ACC112 (cell line): Measurements from ENCODE around the gene SERPINB6.

Experiments used
- H2AFZ ChIP-seq: fragments of 200-600 bp; sonication (generic); one replicate; pipeline ENCODE4 v1.6.0; 2017; ENCODE audit warnings: antibody characterized with exemption, low read length; ENCODE audit not compliant: unreplicated experiment
- H3K27ac ChIP-seq: fragments of 200-600 bp; sonication (generic); 2 replicates; pipeline ENCODE4 v1.5.1; 2014; ENCODE audit warnings: low read depth, mild to moderate bottlenecking, antibody characterized with exemption, low read length, moderate library complexity
- H3K27me3 ChIP-seq: fragments of 200-600 bp; sonication (generic); 2 replicates; pipeline ENCODE4 v1.6.1; 2014; ENCODE audit warnings: mild to moderate bottlenecking, antibody characterized with exemption, low read length, moderate library complexity, mixed read lengths; ENCODE audit not compliant: insufficient read depth
- H3K36me3 ChIP-seq: fragments of 200-600 bp; sonication (generic); 2 replicates; pipeline ENCODE4 v1.6.1; 2016; ENCODE audit warnings: mild to moderate bottlenecking, antibody characterized with exemption, low read length, moderate library complexity, mixed read lengths; ENCODE audit not compliant: insufficient read depth
- H3K4me1 ChIP-seq: fragments of 200-600 bp; sonication (generic); one replicate; pipeline ENCODE4 v1.6.1; 2016; ENCODE audit warnings: low read length, mixed read lengths; ENCODE audit not compliant: insufficient read depth, unreplicated experiment, control insufficient read depth
- H3K4me3 ChIP-seq: fragments of 200-600 bp; sonication (generic); 2 replicates; pipeline ENCODE4 v1.5.1; 2014; ENCODE audit warnings: mild to moderate bottlenecking, low read depth, low read length
- H3K79me2 ChIP-seq: fragments of 200-600 bp; sonication (generic); one replicate; pipeline ENCODE4 v1.6.0; 2016; ENCODE audit warnings: low read length; ENCODE audit not compliant: control insufficient read depth, unreplicated experiment, insufficient read depth

The SERPINB6 gene

DNA sequence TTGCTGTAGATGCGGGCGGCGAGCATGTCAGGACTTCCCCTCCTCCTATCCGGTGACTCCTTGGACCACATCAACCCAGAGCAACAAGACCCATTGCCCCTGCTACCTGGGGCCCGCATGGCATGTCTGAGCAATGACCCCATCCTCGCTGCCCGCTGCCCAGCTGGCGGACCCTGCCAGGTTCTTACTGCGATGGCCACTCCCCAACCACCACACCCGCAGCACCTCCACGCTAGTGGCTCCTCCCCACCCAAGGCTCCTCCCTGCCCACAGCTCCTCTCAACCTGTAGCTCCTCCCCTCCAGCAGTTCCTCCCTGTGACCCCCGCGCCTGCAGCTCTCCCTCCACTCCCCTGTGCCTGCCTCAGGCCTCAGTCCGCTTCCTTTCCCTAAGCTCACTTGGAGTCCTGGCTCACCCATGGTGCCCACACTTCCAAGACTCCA lies 50.7 kb downstream of the SERPINB6 start:
- no peaks in the 10 kb centered on the region for H3K79me2 ChIP-seq
- no peaks in the 10 kb centered on the region for H3K4me1 ChIP-seq
- no peak overlapping the region for H3K4me3 ChIP-seq
- H3K27me3 ChIP-seq, result no peaks in the 10 kb centered on the region
- no peaks in the 10 kb centered on the region for H3K36me3 ChIP-seq
- no peak overlapping the region for H3K27ac ChIP-seq
- H2AFZ ChIP-seq, result no peak overlapping the region

DNA sequence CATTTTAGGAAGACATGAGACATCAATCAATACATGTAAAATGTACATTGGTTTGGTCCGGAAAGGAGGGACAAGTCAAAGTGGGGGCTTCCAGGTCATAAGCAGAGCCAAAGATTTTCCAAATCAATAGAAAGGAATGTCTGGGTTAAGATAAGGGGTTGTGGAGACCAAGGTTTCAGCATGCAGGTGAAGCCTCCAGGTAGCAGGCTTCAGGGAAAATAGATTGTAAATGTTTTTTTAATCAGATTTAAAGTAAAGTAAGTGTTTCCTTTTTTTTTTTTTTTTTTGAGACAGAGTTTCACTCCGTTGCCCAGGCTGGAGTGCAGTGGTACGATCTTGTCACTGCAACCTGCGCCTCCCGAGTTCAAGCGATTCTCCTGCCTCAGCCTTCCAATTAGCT lies 51.5 kb downstream of the SERPINB6 start:
- Histone ChIP-seq H3K27ac (no peak overlapping the region), H3K27me3 (no peaks in the 10 kb centered on the region), H3K79me2 (no peaks in the 10 kb centered on the region), H2AFZ (no peak overlapping the region), H3K36me3 (no peaks in the 10 kb centered on the region), H3K4me3 (no peak overlapping the region), H3K4me1 (no peaks in the 10 kb centered on the region)

DNA sequence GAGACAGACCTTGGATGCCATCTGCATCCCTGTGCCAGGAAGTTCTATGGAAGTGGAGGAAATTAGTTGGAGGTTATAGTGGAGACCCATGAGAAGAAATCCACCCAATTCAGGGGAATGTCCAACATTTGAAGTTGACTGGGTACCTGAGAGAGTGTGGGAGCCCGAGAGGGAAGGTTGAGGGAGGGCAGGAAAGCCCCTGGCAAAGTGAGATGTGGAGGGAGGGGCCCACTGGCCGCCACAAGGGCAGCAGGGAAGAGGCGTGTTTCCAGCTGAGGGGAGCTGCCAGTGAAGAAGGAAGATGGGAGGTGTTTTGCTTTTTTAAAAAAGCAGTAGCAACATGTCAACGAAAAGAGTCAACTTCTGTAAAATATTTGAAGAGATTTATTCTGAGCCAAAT lies 52.0 kb downstream of the SERPINB6 start:
- H3K79me2 ChIP-seq, result no peaks in the 10 kb centered on the region
- no peaks in the 10 kb centered on the region for H3K36me3 ChIP-seq
- H2AFZ ChIP-seq, result peak overlapping the region; percentile 65
- no peaks in the 10 kb centered on the region for H3K4me1 ChIP-seq
- no peaks in the 10 kb centered on the region for H3K27me3 ChIP-seq
- no peak overlapping the region for H3K27ac ChIP-seq
- H3K4me3 ChIP-seq, result no peak overlapping the region

DNA sequence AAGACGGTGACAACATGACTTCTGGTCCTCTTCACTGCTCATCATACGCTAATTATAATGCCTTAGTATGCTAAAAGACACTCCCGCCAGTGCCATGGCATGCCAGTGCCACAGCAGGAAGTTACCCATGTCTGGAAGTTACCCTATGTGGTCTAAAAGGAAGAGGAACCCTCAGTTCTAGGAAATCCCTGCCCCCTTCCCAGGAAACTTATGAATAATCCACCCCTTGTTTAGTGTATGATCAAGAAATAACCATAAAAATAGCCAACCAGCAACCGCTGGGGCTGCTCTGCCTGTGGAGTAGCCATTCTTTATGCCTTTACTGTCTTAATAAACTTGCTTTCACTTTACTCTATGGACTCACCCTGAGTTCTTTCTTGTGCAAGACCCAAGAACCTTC lies 52.4 kb downstream of the SERPINB6 start:
- no peaks in the 10 kb centered on the region for H3K27me3 ChIP-seq
- H3K36me3 ChIP-seq, result no peaks in the 10 kb centered on the region
- no peaks in the 10 kb centered on the region for H3K79me2 ChIP-seq
- no peak overlapping the region for H3K27ac ChIP-seq
- no peak overlapping the region for H3K4me3 ChIP-seq
- no peak overlapping the region for H2AFZ ChIP-seq
- H3K4me1 ChIP-seq, result no peaks in the 10 kb centered on the region

DNA sequence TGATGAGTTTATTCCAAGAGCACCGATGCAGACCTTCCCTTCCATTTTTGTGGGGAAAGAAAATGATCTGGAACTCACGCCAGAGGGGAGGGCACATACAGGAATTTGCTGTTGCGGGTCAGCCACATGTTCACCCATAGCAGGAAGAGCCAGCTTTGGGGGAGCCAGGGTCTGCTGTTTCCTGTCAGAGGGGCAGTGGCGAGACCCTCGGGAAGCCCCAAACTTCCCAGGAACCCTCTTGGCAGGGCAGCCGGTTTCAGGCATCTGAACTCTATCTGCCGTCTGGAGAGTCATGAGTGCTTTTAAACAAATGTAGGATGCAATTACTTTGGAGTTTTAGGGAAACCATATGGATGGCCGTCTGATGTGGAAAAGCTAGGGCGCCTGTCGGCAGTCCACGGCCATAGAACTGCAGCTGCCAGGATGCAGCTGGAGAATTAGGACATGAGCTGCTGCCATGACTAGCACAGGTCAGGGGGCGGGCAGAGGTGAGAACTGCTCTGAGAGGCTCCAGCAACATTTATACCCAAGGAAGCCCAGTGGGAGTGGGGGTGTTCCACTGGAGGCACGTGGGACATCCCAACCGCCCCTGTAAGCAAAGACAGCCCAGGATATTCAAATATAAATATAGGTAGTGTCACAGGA lies 53.4 kb downstream of the SERPINB6 start:
- Histone ChIP-seq H3K4me1 (no peaks in the 10 kb centered on the region), H3K27me3 (no peaks in the 10 kb centered on the region), H3K36me3 (no peaks in the 10 kb centered on the region), H2AFZ (no peak overlapping the region), H3K79me2 (no peaks in the 10 kb centered on the region), H3K4me3 (no peak overlapping the region), H3K27ac (no peak overlapping the region)

DNA sequence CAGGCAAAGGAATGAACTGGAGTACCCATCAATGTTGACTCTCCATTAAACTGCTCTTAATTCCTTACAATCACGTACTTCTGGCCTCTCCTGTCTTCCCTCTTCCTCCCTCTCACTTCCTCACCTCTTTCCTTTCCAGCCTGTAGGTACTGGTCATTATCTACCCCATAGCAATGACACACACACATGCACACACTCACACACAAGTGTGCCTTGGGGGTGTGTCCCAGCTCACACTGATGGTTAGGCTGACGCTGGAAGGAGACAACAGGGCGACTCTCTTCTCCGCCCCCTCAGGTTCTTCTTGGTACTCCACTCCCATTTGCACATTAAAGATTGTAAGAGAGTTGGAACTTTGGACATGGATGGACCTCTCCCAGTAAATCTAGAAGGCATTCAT lies 54.3 kb downstream of the SERPINB6 start:
- Histone ChIP-seq H3K27ac (no peak overlapping the region), H2AFZ (no peak overlapping the region), H3K4me3 (no peak overlapping the region), H3K4me1 (no peaks in the 10 kb centered on the region), H3K27me3 (no peaks in the 10 kb centered on the region), H3K36me3 (no peaks in the 10 kb centered on the region), H3K79me2 (no peaks in the 10 kb centered on the region)

DNA sequence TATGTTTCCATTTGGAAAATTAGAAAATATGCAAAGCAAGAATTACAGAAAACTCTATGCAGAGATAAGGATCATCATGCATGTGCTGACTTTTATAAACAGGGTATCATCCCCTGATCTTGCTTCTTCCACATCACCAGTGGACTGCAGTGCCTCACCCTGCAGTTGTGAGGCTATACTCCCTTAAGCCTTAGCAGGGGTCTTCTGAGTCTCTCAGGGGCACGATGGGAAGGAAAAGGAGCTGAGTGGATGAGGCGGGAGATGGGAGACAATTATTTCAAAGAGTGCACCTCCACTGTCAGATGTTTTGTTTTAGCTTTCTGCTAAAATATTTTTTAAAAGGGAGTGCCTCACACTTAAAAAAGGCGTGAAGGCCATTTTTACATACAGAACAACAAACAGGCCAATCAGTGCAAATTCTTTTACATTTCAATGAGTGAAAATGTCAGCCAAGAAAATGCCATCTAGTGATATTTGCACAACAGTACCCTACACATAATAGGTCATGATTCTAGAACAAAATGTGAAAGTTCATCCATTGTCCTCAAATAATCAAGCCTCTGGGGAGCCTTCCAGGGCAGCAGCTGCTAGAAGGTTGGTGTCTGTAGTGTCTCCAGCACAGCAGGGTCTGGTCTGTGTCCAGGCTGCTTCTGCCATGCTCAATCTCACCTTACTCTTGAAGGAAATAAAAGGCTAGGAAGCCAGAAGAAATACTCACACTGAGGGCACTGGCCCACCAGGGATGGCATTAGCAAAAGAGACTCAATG lies 55.0 kb downstream of the SERPINB6 start:
- Histone ChIP-seq H3K4me1 (no peaks in the 10 kb centered on the region), H3K36me3 (no peaks in the 10 kb centered on the region), H3K27ac (no peak overlapping the region), H3K4me3 (no peak overlapping the region), H2AFZ (no peak overlapping the region), H3K79me2 (no peaks in the 10 kb centered on the region), H3K27me3 (no peaks in the 10 kb centered on the region)

DNA sequence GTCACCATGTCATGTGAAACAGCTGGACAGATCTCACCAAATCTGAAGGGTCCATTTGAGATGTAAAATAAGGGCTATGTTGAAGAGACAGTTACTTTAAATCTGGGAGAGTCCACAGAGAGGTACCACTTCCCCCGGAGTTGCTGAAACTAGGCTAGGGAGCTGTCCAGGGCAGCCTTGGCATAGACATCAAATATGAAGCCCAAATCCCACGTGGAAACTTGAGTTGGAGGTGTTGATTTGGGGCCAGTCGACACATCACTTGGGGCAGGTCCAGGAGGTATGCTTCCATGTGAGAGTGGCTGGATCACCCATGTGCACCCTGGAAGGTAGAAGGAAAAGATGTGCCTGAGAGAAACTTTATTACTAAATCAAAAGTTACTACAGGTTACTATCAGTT lies 56.2 kb downstream of the SERPINB6 start:
- no peak overlapping the region for H2AFZ ChIP-seq
- H3K4me1 ChIP-seq, result no peaks in the 10 kb centered on the region
- H3K27me3 ChIP-seq, result no peaks in the 10 kb centered on the region
- H3K79me2 ChIP-seq, result no peaks in the 10 kb centered on the region
- no peak overlapping the region for H3K27ac ChIP-seq
- H3K36me3 ChIP-seq, result no peaks in the 10 kb centered on the region
- H3K4me3 ChIP-seq, result no peak overlapping the region

DNA sequence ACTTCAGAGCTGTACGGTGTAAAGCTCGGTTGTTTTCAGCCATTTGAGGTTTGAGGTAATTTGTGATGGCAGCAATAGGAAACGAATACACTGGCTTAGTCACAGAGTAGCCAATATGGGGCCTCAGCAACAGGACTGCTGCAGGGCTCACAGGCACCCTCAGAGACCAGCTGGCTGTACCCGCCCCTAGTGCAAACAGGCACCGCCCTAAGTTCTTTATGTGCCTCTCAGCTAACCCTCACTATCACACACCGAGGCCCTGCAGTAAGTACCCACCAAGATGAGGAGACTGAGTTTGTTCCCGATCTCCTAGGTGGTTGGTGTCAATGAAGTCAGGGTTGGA lies 57.1 kb downstream of the SERPINB6 start:
- no peak overlapping the region for H3K27ac ChIP-seq
- H3K79me2 ChIP-seq, result no peaks in the 10 kb centered on the region
- H2AFZ ChIP-seq, result no peak overlapping the region
- no peak overlapping the region for H3K4me3 ChIP-seq
- no peaks in the 10 kb centered on the region for H3K36me3 ChIP-seq
- no peaks in the 10 kb centered on the region for H3K4me1 ChIP-seq
- no peaks in the 10 kb centered on the region for H3K27me3 ChIP-seq

DNA sequence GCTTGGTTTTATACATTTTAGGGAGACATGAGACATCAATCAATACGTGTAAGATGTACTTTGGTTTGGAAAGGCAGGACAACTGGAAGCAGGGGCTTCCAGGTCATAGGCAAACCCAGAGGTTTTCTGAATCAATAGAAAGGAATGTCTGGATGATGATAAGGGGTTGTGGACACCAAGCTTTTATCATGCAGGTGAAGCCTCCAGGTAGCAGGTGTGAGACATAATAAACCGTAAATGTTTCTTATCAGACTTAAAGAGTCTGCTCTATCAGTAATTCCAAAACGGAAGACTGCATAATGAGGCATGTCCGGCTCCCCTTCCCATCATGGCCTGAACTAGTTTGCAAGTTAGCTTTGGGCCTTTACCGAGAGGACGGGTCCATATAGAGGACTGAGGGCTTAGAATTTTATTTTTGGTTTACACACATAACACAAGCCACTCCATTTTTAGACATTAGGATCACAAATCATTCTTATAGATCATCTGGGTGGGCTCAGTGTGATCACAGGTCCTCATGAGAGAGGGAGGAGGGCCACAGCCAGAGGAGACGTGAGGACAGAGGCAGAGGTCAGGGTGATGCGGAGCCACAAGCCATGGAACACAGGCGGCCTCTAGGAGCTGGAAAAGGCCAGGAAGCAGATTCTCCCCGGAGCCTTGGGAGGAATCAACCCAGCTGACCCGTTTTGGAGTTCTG lies 57.6 kb downstream of the SERPINB6 start:
- Histone ChIP-seq H3K79me2 (no peaks in the 10 kb centered on the region), H3K27ac (no peak overlapping the region), H3K36me3 (no peaks in the 10 kb centered on the region), H3K4me3 (no peak overlapping the region), H3K4me1 (no peaks in the 10 kb centered on the region), H2AFZ (no peak overlapping the region), H3K27me3 (no peaks in the 10 kb centered on the region)

DNA sequence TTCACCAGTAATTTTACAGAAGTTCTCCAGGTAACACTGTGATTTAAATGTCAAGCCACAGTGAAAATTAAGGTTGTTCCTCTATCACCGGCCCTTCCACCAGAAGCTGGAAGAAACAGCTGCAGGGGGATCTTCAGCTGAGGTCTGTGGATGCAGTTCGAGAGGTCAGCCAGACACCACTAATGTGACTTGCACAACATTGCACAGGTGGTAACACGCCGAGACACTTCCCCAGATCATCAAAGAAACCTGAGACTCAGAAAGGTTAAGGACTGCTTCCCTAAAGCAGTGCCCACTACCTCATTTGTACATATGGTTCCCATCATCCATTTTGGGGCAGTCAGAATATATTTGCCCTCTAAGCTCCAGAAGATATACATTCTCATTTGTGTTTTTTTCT lies 60.2 kb downstream of the SERPINB6 start:
- no peaks in the 10 kb centered on the region for H3K79me2 ChIP-seq
- H3K27ac ChIP-seq, result no peak overlapping the region
- H3K4me3 ChIP-seq, result no peak overlapping the region
- no peak overlapping the region for H2AFZ ChIP-seq
- H3K27me3 ChIP-seq, result no peaks in the 10 kb centered on the region
- no peaks in the 10 kb centered on the region for H3K36me3 ChIP-seq
- no peaks in the 10 kb centered on the region for H3K4me1 ChIP-seq
